Lower lobe of right lung (tissue), 2 donors: ENCODE measurements around the gene DNAH17. TPM values are rescaled to one million over a fixed set of nuclear protein-coding genes. Genes with fewer than 3 reads are reported as not detected.

ENCODE experiments used
- ATAC-seq, 2 donors: fragments of 200-7000 bp; cut with Tn5 transposase; one replicate each; pipeline ENCODE4 v1.9.1; 2020 to 2022; ENCODE audit warnings: mild to moderate bottlenecking in 2 of 2, moderate library complexity in 2 of 2
- DNase-seq: peaks from one replicate; pipeline ENCODE4 v3.0.0-alpha.2; 2020
- H3K27ac ChIP-seq: fragments of 200-600 bp; one replicate; pipeline ENCODE4 v1.8.0; 2022
- H3K27me3 ChIP-seq: fragments of 200-600 bp; one replicate; pipeline ENCODE4 v1.8.0; 2022; ENCODE audit warnings: low read depth
- H3K36me3 ChIP-seq: fragments of 200-600 bp; one replicate; pipeline ENCODE4 v1.8.0; 2022; ENCODE audit warnings: mild to moderate bottlenecking
- H3K4me1 ChIP-seq: fragments of 200-600 bp; one replicate; pipeline ENCODE4 v1.8.0; 2022
- H3K4me3 ChIP-seq: fragments of 200-600 bp; one replicate; pipeline ENCODE4 v1.8.0; 2022; ENCODE audit warnings: mild to moderate bottlenecking
- H3K9me3 ChIP-seq: fragments of 200-600 bp; one replicate; pipeline ENCODE4 v1.8.0; 2022
- intact Hi-C: fragments of 100-400 bp; cut with DNase I; formaldehyde crosslinking; loops from one replicate; pipeline ENCODE4 v1.11.0; 2022
- total RNA-seq: library from RNA; stranded (reverse); fragmentation: NEBNext Ultra II Directional; extraction: Animal tissue kit (Norgen Biotek cat#: 25700); gene quantifications from one replicate; pipeline ENCODE4 v1.2.1, GENCODE V29; 2021
- TF ChIP-seq, protein P1 (sequence below): fragments of 200-600 bp; IDR thresholded peaks from one replicate; pipeline ENCODE4 v1.8.0; 2022; ENCODE audit warnings: antibody characterized with exemption, mild to moderate bottlenecking
- donor health status: DM: no; HTN: yes; CAD: no; lungs with severe emphysema.

DNAH17 gene
- total RNA-seq, 1 donor from 2014 or later = 2.8 TPM

DNA sequence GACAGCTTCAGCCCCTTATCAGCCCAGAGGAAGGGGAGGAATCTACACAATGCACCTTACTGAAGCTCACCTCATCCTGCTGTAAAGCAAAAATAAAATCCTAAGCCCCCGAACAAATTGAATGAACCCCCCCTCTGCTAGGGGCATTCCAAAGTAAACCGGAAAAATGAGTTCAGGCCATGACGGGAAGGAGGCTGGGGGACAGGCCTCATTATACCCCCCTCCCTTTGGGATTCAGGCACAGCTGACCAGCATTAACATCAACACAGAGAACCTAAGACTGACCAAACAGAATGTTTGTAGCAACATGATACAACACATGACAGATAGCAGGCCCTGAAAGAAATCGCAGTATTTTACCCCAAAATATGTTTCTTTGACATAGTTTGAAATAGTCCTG, 64.2 kb downstream of the DNAH17 start:
- DNase-seq = no peak
- intact Hi-C loops = no loop called here
- no peaks in the 10 kb centered on the region for H3K9me3 ChIP-seq
- ATAC-seq = no peak
- TF ChIP-seq, protein P1, sequence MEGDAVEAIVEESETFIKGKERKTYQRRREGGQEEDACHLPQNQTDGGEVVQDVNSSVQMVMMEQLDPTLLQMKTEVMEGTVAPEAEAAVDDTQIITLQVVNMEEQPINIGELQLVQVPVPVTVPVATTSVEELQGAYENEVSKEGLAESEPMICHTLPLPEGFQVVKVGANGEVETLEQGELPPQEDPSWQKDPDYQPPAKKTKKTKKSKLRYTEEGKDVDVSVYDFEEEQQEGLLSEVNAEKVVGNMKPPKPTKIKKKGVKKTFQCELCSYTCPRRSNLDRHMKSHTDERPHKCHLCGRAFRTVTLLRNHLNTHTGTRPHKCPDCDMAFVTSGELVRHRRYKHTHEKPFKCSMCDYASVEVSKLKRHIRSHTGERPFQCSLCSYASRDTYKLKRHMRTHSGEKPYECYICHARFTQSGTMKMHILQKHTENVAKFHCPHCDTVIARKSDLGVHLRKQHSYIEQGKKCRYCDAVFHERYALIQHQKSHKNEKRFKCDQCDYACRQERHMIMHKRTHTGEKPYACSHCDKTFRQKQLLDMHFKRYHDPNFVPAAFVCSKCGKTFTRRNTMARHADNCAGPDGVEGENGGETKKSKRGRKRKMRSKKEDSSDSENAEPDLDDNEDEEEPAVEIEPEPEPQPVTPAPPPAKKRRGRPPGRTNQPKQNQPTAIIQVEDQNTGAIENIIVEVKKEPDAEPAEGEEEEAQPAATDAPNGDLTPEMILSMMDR = no peak
- H3K4me1 ChIP-seq = no peaks in the 10 kb centered on the region
- no peak overlapping the region for H3K4me3 ChIP-seq
- no peaks in the 10 kb centered on the region for H3K36me3 ChIP-seq
- no peak overlapping the region for H3K27ac ChIP-seq
- H3K27me3 ChIP-seq = no peaks in the 10 kb centered on the region

DNA sequence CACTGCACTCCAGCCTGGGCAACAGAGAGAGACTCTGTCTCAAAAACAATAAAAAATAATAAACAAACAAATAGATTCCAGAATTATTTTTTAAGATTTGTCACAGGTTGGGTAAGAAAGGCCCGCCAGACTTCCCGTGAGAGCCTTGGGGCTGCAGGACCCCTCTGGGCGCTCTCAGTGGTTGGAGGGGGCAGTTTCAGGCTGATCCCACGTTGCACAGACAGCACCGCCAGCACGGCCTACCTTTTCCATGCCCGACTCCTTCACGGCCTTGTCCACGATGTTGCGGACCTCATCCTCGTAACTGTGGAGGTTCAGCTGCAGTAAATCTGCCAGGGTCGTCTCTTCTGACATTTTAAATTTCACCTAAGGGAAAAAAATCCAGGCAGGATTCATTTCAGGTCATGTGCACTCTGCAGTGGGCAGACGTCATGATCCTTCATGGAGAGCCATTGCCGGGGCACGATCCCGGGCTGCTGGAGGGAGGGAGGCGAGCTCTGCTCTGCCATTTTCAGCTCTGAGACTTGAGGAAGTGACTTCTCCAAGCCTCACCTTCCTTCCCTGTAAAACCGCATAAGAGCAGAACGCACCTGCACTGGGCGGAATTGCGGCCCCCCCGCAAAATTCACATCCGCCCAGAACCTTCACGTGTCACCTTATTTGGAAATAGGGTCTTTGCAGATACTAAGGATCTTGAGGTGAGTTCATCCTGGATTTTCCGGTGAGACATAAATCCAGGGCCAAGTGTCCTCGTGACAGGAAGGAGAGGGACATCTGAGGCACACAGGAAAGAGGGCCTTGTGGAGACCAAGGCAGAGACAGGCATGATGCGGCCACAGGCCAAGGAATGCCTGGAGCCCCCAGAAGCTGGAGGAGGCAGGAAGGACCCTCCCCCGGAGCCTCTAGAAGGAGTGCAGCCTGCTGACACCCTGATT, 66.8 kb downstream of the DNAH17 start:
- H3K27me3 ChIP-seq = no peaks in the 10 kb centered on the region
- no peak for ATAC-seq
- no peaks in the 10 kb centered on the region for H3K4me1 ChIP-seq
- DNase-seq = no peak
- TF ChIP-seq, protein P1 = no peak
- intact Hi-C loops = no loop called here
- no peaks in the 10 kb centered on the region for H3K9me3 ChIP-seq
- no peaks in the 10 kb centered on the region for H3K36me3 ChIP-seq
- no peak overlapping the region for H3K27ac ChIP-seq
- H3K4me3 ChIP-seq = no peak overlapping the region

DNA sequence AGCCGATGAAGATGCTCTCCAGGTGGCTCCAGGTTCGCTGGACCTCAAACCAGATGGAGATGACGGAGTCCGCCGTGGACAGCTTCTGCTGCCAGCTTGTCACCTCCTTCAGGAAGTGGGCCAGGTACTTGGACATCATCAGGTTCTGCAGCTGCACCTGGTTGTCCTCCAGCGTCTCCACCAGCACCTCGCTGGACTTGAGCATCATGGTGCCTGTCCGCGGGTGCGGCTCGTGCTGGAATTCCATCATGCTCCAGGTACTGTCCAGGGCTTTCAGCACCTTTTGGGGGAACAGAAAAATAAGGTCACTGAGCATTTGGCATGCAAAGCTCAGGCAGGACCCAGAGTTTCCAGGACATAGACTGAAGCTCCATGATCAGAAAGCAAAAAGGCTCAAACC, 69.7 kb downstream of the DNAH17 start:
- no peak for ATAC-seq
- intact Hi-C loops = no loop called here
- no peak for DNase-seq
- TF ChIP-seq, protein P1 = no peak
- H3K27ac ChIP-seq = no peak overlapping the region
- no peaks in the 10 kb centered on the region for H3K36me3 ChIP-seq
- no peaks in the 10 kb centered on the region for H3K27me3 ChIP-seq
- no peak overlapping the region for H3K4me3 ChIP-seq
- H3K9me3 ChIP-seq = no peaks in the 10 kb centered on the region
- H3K4me1 ChIP-seq = no peaks in the 10 kb centered on the region

- intact Hi-C loops = no loop called here
Observed at GRCh38 chr17:78506454-78507309, 70.5 kb downstream of the DNAH17 start.

More at GRCh38 chr17:78506454-78507309, 70.5 kb downstream of the DNAH17 start:
- no peaks in the 10 kb centered on the region for H3K36me3 ChIP-seq
- H3K27ac ChIP-seq = no peak overlapping the region
- ATAC-seq (no peak), DNase-seq (no peak)
- H3K4me1 ChIP-seq = no peaks in the 10 kb centered on the region
- H3K4me3 ChIP-seq = no peak overlapping the region
- no peaks in the 10 kb centered on the region for H3K27me3 ChIP-seq
- H3K9me3 ChIP-seq = no peaks in the 10 kb centered on the region
- TF ChIP-seq, protein P1 = no peak
